SK-N-SH treated with all-trans-retinoic acid at 6 μM for 48 hours (cell line): ENCODE data around the gene HK2.
A peak's percentile ranks its signal among the peaks of the same experiment; 100 is the strongest.

Source experiments
- ATAC-seq: fragments of 200-7000 bp; cut with Tn5 transposase; 3 replicates; pipeline ENCODE4 v1.9.1; 2020; ENCODE audit warnings: mild to moderate bottlenecking, moderate library complexity
- ARNTL ChIP-seq: fragments of 450-650 bp; formaldehyde crosslinking; IDR thresholded peaks from 2 replicates; pipeline ENCODE4 v1.5.0; 2020; ENCODE audit warnings: low read depth, mild to moderate bottlenecking, moderate library complexity, borderline replicate concordance
- BACH2 ChIP-seq: fragments of 250-450 bp; sonication (Bioruptor Pico); IDR thresholded peaks from 2 replicates; pipeline ENCODE4 v1.9.0; 2021; ENCODE audit warnings: mild to moderate bottlenecking, borderline replicate concordance
- CSDC2 ChIP-seq: fragments of 250-450 bp; sonication (Bioruptor Pico); IDR thresholded peaks from 2 replicates; pipeline ENCODE4 v1.5.0; 2020; ENCODE audit warnings: mild to moderate bottlenecking, moderate library complexity
- ESRRG ChIP-seq: fragments of 250-450 bp; sonication (Bioruptor Pico); IDR thresholded peaks from 2 replicates; pipeline ENCODE4 v1.6.1; 2021; ENCODE audit warnings: mild to moderate bottlenecking
- GLIS3 ChIP-seq: fragments of 250-450 bp; sonication (Bioruptor Pico); IDR thresholded peaks from 2 replicates; pipeline ENCODE4 v1.5.0; 2020; ENCODE audit warnings: mild to moderate bottlenecking, moderate library complexity
- ISL1 ChIP-seq: fragments of 250-450 bp; sonication (Bioruptor Pico); IDR thresholded peaks from 2 replicates; pipeline ENCODE4 v2.1.2; 2022; ENCODE audit warnings: mild to moderate bottlenecking, moderate library complexity
- OSR1 ChIP-seq: fragments of 250-450 bp; sonication (Bioruptor Pico); IDR thresholded peaks from 2 replicates; pipeline ENCODE4 v1.8.0; 2022; ENCODE audit warnings: moderate library complexity, mild to moderate bottlenecking, inconsistent platforms
- PPARA ChIP-seq: fragments of 250-450 bp; sonication (Bioruptor Pico); IDR thresholded peaks from 2 replicates; pipeline ENCODE4 v1.5.0; 2020; ENCODE audit warnings: mild to moderate bottlenecking, borderline replicate concordance
- RARB ChIP-seq: fragments of 250-450 bp; sonication (Bioruptor Pico); IDR thresholded peaks from 2 replicates; pipeline ENCODE4 v1.8.0; 2021; ENCODE audit warnings: mild to moderate bottlenecking, moderate library complexity
- SNAI2 ChIP-seq: fragments of 250-450 bp; sonication (Bioruptor Pico); IDR thresholded peaks from 2 replicates; pipeline ENCODE4 v1.5.0; 2020; ENCODE audit warnings: mild to moderate bottlenecking, moderate library complexity
- TCF4 ChIP-seq: fragments of 250-450 bp; sonication (Bioruptor Pico); IDR thresholded peaks from 2 replicates; pipeline ENCODE4 v1.8.0; 2021; ENCODE audit warnings: mild to moderate bottlenecking, moderate library complexity, borderline replicate concordance
- TOX ChIP-seq: fragments of 250-450 bp; sonication (Bioruptor Pico); IDR thresholded peaks from 2 replicates; pipeline ENCODE4 v1.8.0; 2021; ENCODE audit warnings: mild to moderate bottlenecking, moderate library complexity, borderline replicate concordance
- ZC3H10 ChIP-seq: fragments of 250-450 bp; sonication (Bioruptor Pico); IDR thresholded peaks from 2 replicates; pipeline ENCODE4 v1.5.1; 2021; ENCODE audit warnings: mild to moderate bottlenecking, moderate library complexity
- ZFP3 ChIP-seq: fragments of 250-450 bp; sonication (Bioruptor Pico); IDR thresholded peaks from 2 replicates; pipeline ENCODE4 v1.5.0; 2020; ENCODE audit warnings: mild to moderate bottlenecking, moderate library complexity
- ZNF565 ChIP-seq: fragments of 450-650 bp; formaldehyde crosslinking; conservative IDR thresholded peaks from 2 replicates; pipeline ENCODE4 v1.5.0; 2020; ENCODE audit warnings: low read depth, mild to moderate bottlenecking, moderate library complexity
- ZNF70 ChIP-seq: fragments of 450-650 bp; formaldehyde crosslinking; IDR thresholded peaks from 2 replicates; pipeline ENCODE4 v1.5.0; 2020; ENCODE audit warnings: mild to moderate bottlenecking, moderate library complexity
- ZNF8 ChIP-seq: fragments of 450-650 bp; formaldehyde crosslinking; IDR thresholded peaks from 2 replicates; pipeline ENCODE4 v1.5.0; 2020; ENCODE audit warnings: mild to moderate bottlenecking, moderate library complexity
- TF ChIP-seq, protein P1 (sequence below): fragments of 250-450 bp; sonication (Bioruptor Pico); IDR thresholded peaks from 2 replicates; pipeline ENCODE4 v1.5.1; 2021; ENCODE audit warnings: mild to moderate bottlenecking, moderate library complexity
- TF ChIP-seq, protein P2 (sequence below): fragments of 250-450 bp; sonication (Bioruptor Pico); IDR thresholded peaks from 2 replicates; pipeline ENCODE4 v1.8.0; 2021; ENCODE audit warnings: low read depth, mild to moderate bottlenecking, moderate library complexity, borderline replicate concordance
- TF ChIP-seq, protein P3 (sequence below): fragments of 250-450 bp; sonication (Bioruptor Pico); IDR thresholded peaks from 2 replicates; pipeline ENCODE4 v1.8.0; 2020; ENCODE audit warnings: mild to moderate bottlenecking, moderate library complexity, borderline replicate concordance
- TF ChIP-seq, protein P4 (sequence below): fragments of 250-450 bp; sonication (Bioruptor Pico); IDR thresholded peaks from 2 replicates; pipeline ENCODE4 v1.5.1; 2020; ENCODE audit warnings: low read depth, mild to moderate bottlenecking, moderate library complexity

The HK2 gene

DNA sequence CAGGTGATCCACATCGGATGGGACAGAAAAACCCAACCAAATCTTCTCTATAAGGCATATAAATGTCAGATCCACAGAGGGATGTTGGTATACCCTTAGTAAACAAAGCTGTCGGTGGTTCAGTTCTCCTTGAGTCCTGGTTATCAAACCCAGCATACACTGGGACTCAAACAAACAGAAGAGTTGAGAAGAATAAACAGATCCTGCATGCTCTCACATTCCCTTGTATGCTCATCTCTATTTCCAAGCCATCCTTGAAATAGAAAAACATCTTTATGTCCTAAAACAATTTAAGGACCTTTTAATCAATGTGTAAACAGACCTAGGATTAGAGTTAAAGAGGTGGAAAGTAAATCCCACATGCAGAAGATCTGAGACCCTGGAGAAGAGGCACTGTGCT, 19.8 kb upstream of the HK2 start:
- ATAC-seq, result no peak
- TF ChIP-seq, protein P1, sequence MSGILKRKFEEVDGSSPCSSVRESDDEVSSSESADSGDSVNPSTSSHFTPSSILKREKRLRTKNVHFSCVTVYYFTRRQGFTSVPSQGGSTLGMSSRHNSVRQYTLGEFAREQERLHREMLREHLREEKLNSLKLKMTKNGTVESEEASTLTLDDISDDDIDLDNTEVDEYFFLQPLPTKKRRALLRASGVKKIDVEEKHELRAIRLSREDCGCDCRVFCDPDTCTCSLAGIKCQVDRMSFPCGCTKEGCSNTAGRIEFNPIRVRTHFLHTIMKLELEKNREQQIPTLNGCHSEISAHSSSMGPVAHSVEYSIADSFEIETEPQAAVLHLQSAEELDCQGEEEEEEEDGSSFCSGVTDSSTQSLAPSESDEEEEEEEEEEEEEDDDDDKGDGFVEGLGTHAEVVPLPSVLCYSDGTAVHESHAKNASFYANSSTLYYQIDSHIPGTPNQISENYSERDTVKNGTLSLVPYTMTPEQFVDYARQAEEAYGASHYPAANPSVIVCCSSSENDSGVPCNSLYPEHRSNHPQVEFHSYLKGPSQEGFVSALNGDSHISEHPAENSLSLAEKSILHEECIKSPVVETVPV (CRISPR knock-in tag), result no peak
- TF ChIP-seq SNAI2 (no peak), TOX (CRISPR knock-in tag) (no peak), ZC3H10 (no peak), OSR1 (CRISPR knock-in tag) (no peak), TCF4 (no peak), BACH2 (CRISPR knock-in tag) (no peak), PPARA (CRISPR knock-in tag) (no peak), RARB (CRISPR knock-in tag) (no peak), GLIS3 (CRISPR knock-in tag) (no peak), ZFP3 (CRISPR knock-in tag) (no peak), ZNF70 (CRISPR knock-in tag) (no peak), ZNF8 (CRISPR knock-in tag) (no peak)
- TF ChIP-seq, protein P2, sequence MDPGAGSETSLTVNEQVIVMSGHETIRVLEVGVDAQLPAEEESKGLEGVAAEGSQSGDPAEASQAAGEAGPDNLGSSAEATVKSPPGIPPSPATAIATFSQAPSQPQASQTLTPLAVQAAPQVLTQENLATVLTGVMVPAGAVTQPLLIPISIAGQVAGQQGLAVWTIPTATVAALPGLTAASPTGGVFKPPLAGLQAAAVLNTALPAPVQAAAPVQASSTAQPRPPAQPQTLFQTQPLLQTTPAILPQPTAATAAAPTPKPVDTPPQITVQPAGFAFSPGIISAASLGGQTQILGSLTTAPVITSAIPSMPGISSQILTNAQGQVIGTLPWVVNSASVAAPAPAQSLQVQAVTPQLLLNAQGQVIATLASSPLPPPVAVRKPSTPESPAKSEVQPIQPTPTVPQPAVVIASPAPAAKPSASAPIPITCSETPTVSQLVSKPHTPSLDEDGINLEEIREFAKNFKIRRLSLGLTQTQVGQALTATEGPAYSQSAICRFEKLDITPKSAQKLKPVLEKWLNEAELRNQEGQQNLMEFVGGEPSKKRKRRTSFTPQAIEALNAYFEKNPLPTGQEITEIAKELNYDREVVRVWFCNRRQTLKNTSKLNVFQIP (CRISPR knock-in tag), result no peak
- TF ChIP-seq, protein P3, sequence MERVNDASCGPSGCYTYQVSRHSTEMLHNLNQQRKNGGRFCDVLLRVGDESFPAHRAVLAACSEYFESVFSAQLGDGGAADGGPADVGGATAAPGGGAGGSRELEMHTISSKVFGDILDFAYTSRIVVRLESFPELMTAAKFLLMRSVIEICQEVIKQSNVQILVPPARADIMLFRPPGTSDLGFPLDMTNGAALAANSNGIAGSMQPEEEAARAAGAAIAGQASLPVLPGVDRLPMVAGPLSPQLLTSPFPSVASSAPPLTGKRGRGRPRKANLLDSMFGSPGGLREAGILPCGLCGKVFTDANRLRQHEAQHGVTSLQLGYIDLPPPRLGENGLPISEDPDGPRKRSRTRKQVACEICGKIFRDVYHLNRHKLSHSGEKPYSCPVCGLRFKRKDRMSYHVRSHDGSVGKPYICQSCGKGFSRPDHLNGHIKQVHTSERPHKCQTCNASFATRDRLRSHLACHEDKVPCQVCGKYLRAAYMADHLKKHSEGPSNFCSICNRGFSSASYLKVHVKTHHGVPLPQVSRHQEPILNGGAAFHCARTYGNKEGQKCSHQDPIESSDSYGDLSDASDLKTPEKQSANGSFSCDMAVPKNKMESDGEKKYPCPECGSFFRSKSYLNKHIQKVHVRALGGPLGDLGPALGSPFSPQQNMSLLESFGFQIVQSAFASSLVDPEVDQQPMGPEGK (CRISPR knock-in tag), result no peak

DNA sequence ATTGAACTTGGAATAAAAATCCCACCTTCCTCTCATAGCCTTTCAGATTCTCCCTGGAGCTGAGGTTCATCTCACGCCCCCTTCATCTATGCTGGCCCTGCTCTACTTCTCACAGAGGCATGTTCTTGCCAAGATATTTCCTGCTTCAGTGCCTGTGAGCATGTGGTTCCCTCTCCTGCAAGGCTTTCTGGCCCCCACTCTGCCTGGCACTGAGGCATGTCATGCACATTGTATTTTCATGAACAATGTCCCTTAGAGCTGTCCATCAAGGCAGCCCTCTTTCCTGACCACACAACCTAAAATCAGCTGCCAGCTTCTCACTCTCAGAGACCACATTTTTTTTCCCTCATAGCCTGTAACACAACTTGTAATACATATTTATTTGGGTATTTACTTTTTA, 18.0 kb upstream of the HK2 start:
- no peak; the same call in 2 of the 3 replicates for ATAC-seq
- TF ChIP-seq TCF4, result no peak
- TF ChIP-seq CSDC2 (CRISPR knock-in tag), result no peak
- no peak for TF ChIP-seq ZFP3 (CRISPR knock-in tag)
- TF ChIP-seq PPARA (CRISPR knock-in tag), result no peak
- no peak for TF ChIP-seq GLIS3 (CRISPR knock-in tag)
- TF ChIP-seq OSR1 (CRISPR knock-in tag), result no peak
- no peak for TF ChIP-seq ISL1 (CRISPR knock-in tag)
- TF ChIP-seq RARB (CRISPR knock-in tag), result no peak
- TF ChIP-seq, protein P4, sequence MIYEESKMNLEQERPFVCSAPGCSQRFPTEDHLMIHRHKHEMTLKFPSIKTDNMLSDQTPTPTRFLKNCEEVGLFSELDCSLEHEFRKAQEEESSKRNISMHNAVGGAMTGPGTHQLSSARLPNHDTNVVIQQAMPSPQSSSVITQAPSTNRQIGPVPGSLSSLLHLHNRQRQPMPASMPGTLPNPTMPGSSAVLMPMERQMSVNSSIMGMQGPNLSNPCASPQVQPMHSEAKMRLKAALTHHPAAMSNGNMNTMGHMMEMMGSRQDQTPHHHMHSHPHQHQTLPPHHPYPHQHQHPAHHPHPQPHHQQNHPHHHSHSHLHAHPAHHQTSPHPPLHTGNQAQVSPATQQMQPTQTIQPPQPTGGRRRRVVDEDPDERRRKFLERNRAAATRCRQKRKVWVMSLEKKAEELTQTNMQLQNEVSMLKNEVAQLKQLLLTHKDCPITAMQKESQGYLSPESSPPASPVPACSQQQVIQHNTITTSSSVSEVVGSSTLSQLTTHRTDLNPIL (CRISPR knock-in tag), result no peak
- TF ChIP-seq ZNF8 (CRISPR knock-in tag), result no peak
- TF ChIP-seq TOX (CRISPR knock-in tag), result no peak
- TF ChIP-seq BACH2 (CRISPR knock-in tag), result no peak
- TF ChIP-seq, all 23 proteins: peak for 0

DNA sequence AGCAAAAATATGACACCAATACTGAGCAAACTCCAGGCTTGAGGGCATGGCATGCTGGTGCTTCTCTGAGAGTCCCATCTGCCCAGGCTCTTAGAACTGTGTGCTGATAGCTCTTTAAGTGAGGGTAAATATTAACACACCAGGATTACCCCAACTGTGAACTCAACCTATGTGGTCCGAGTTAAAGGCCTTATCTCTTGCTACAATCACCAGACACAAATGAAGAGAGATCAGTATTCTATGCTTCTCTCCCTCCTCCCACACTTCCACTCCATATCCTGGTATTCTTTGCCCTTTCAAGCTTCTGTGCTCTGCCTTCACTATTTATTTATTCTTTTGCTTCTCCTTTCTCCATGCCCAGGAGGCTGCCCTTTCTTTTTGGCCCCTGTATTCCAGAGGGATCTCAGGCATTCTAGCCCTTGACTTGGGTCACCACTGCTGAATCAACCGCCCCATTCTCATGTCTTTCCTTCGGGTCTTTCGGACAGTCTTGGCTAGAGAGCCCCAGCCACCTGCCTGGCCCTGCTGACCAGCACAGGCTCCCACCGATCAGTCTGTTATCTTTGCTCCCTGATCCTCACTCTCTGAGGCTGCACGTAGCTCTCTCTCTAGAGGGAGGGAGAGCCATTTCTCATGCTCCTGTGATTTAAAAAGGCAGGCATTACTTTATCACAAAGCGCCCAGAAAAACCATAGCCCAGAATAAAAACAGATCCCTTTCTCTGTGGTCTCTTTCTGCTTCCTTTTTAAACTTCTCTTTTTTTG, 17.2 kb upstream of the HK2 start:
- TF ChIP-seq, protein P2 (CRISPR knock-in tag), result no peak
- TF ChIP-seq ZNF565 (CRISPR knock-in tag) (no peak), ESRRG (CRISPR knock-in tag) (no peak), ARNTL (CRISPR knock-in tag) (no peak), BACH2 (CRISPR knock-in tag) (no peak), SNAI2 (no peak), TOX (CRISPR knock-in tag) (no peak)
- ATAC-seq, result peak; percentile 79
